ENCODE data around the gene NXN. TPM values are rescaled to one million over a fixed set of nuclear protein-coding genes. Genes with fewer than 3 reads are reported as not detected.

The NXN gene
- total RNA-seq, 2 donors from 2014 or later, result 24.4 TPM

- TF ChIP-seq CTCF (IDR thresholded peaks at IDR 0.05) (no peak), POLR2A (IDR thresholded peaks at IDR 0.05) (no peak)
- WGBS, 2 donors, result 68% methylated on average over 12 of the region's 14 CpGs; no CpG with 5 or more reads in 1 of the 2 donors
- intact Hi-C loops (cut with DNase I), result no loop called here
- ATAC-seq (no peak), DNase-seq (no peak)
- Histone ChIP-seq H3K9me3 (no peaks in the 10 kb centered on the region), H3K36me3 (replicated peaks in 1 of 2; ENCODE audit: insufficient read depth in 1 of 2, low read depth in 2 of 2) (no peaks in the 10 kb centered on the region), H3K27me3 (no peaks in the 10 kb centered on the region), H3K4me1 (peaks cover 11% of the 10 kb centered on the region), H3K4me3 (no peak overlapping the region), H3K27ac (no peak overlapping the region)
Observed at GRCh38 chr17:1010586-1010985, 31.0 kb upstream of the NXN start.

- intact Hi-C loops (cut with DNase I), result no loop called here
Observed at GRCh38 chr17:1010086-1010450, 30.5 kb upstream of the NXN start.

GRCh38 chr17:1009229-1010085, 29.9 kb upstream of the NXN start:
- Histone ChIP-seq H3K27ac (no peak overlapping the region), H3K36me3 (replicated peaks in 1 of 2; ENCODE audit: insufficient read depth in 1 of 2, low read depth in 2 of 2) (no peaks in the 10 kb centered on the region), H3K9me3 (no peaks in the 10 kb centered on the region), H3K4me1 (peaks cover 21% of the 10 kb centered on the region), H3K4me3 (no peak overlapping the region), H3K27me3 (no peaks in the 10 kb centered on the region)
- TF ChIP-seq POLR2A (IDR thresholded peaks at IDR 0.05), result no peak
- WGBS, 2 donors, result 71 to 77% methylated on average over 16 to 19 of the region's 19 CpGs
- no peak for DNase-seq
- intact Hi-C loops (cut with DNase I), result no loop called here
- no peak for ATAC-seq

More at GRCh38 chr17:1010086-1010450, 30.5 kb upstream of the NXN start:
- Histone ChIP-seq H3K4me3 (no peak overlapping the region), H3K4me1 (peaks cover 15% of the 10 kb centered on the region), H3K36me3 (replicated peaks in 1 of 2; ENCODE audit: insufficient read depth in 1 of 2, low read depth in 2 of 2) (no peaks in the 10 kb centered on the region), H3K9me3 (no peaks in the 10 kb centered on the region), H3K27me3 (no peaks in the 10 kb centered on the region), H3K27ac (no peak overlapping the region)
- DNase-seq (no peak), ATAC-seq (no peak)
- TF ChIP-seq CTCF (IDR thresholded peaks at IDR 0.05) (no peak), POLR2A (IDR thresholded peaks at IDR 0.05) (no peak)
- WGBS, 2 donors, result 92% methylated on average over 10 of the region's 10 CpGs; no CpG with 5 or more reads in 1 of the 2 donors

- Histone ChIP-seq H3K9me3 (no peaks in the 10 kb centered on the region), H3K36me3 (replicated peaks in 1 of 2; ENCODE audit: insufficient read depth in 1 of 2, low read depth in 2 of 2) (no peaks in the 10 kb centered on the region), H3K4me1 (peaks cover 30% of the 10 kb centered on the region), H3K4me3 (no peak overlapping the region), H3K27ac (no peak overlapping the region), H3K27me3 (no peaks in the 10 kb centered on the region)
- TF ChIP-seq CTCF (IDR thresholded peaks at IDR 0.05) (no peak), POLR2A (IDR thresholded peaks at IDR 0.05) (no peak)
- ATAC-seq (no peak), DNase-seq (no peak)
- WGBS, 2 donors, result 89 to 97% methylated on average over 18 to 21 of the region's 21 CpGs
- intact Hi-C loops (cut with DNase I), result no loop called here
Observed at GRCh38 chr17:1008008-1008761, 28.6 kb upstream of the NXN start.

- intact Hi-C loops (cut with DNase I), result no loop called here
- H3K9me3 ChIP-seq, result no peaks in the 10 kb centered on the region
- TF ChIP-seq POLR2A (IDR thresholded peaks at IDR 0.05) (no peak), CTCF (IDR thresholded peaks at IDR 0.05) (no peak)
- H3K4me1 ChIP-seq, result peaks cover 30% of the 10 kb centered on the region
- no peaks in the 10 kb centered on the region for H3K36me3 ChIP-seq (replicated peaks in 1 of 2; ENCODE audit: insufficient read depth in 1 of 2, low read depth in 2 of 2)
- ATAC-seq, result no peak
- WGBS, 2 donors, result 80 to 88% methylated on average over 9 to 16 of the region's 16 CpGs
- no peaks in the 10 kb centered on the region for H3K27me3 ChIP-seq
- no peak overlapping the region for H3K27ac ChIP-seq
- no peak for DNase-seq
- no peak overlapping the region for H3K4me3 ChIP-seq
Observed at GRCh38 chr17:1007310-1008007, 27.9 kb upstream of the NXN start.
